Retina (tissue), 1 donor: ENCODE results near the gene ADAMTS2.

Experiments
- DNase-seq: peaks from one replicate; pipeline ENCODE4 v3.0.0-alpha.2; 2016

The ADAMTS2 gene

GRCh38 chr5:179243333-179243732 is 101.9 kb downstream of the ADAMTS2 start:
- no peak for DNase-seq

DNA sequence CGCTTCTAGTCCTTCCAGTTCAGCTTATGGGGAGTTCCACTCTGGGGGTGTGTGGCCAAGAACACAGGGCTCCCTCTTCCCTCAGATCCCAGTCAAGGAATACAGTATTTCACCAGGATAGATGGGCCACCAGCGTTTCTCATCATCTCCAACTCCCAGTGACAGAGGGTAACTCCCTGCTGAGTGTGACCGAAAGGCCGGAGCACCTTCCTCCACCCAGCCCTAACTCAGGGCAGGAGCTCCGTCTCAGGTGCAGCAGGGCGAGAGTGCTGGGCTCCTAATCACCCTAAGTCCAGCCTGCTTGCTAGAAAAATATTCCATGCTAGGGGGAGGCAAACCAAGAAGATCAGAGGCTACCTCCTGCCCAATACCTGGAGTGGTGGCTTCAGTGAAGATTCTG is 102.6 kb downstream of the ADAMTS2 start:
- no peak for DNase-seq

DNA sequence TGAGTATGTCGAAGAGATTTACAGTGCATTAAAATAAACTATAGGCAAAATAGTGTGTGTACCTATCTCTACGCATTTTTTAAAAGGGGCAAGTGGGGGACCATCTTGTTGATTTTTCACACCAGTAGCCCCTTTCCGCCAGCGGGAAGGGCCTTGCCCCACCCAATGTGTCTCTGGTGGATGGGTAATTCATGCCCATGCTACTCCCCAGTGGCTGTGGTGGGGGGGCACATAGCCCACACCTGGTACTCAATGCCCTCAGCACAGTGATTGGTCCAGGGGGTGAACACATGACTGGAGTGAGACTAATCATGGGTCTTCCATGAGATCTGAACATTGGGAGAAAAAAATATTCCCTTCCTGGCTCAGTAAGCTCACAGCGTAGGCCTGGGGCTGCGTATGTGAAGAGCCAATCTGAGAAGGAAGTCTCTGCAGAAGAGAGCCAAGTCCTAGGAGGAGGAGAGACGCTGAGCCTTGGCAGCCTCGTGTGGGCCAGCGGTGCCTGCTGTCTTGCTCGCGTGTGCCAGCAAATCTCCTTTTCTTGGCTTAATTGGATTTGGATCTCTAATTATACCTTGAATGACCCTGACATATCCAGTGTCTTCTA is 103.4 kb downstream of the ADAMTS2 start:
- DNase-seq = no peak

GRCh38 chr5:179241175-179241574 is 104.1 kb downstream of the ADAMTS2 start:
- no peak for DNase-seq

DNA sequence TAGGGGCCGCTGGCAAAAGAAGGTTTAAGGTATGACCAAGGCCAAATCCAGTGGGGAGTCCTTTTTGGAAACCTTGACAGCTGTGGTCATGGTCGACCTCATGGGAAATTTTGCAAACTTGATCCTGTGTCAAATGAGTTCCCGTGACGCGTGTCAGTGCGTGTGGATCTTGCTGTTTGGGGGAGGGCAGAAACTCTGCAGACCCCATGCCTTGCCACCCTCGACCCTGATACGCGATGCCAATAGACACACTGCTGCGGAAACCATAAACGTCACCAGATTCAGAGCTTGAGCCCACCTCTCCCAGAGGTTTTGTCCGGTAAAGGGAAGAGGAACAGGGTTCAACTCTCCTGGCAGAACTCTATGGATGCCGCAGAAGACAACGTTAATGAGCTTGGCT is 104.7 kb downstream of the ADAMTS2 start:
- no peak for DNase-seq

DNA sequence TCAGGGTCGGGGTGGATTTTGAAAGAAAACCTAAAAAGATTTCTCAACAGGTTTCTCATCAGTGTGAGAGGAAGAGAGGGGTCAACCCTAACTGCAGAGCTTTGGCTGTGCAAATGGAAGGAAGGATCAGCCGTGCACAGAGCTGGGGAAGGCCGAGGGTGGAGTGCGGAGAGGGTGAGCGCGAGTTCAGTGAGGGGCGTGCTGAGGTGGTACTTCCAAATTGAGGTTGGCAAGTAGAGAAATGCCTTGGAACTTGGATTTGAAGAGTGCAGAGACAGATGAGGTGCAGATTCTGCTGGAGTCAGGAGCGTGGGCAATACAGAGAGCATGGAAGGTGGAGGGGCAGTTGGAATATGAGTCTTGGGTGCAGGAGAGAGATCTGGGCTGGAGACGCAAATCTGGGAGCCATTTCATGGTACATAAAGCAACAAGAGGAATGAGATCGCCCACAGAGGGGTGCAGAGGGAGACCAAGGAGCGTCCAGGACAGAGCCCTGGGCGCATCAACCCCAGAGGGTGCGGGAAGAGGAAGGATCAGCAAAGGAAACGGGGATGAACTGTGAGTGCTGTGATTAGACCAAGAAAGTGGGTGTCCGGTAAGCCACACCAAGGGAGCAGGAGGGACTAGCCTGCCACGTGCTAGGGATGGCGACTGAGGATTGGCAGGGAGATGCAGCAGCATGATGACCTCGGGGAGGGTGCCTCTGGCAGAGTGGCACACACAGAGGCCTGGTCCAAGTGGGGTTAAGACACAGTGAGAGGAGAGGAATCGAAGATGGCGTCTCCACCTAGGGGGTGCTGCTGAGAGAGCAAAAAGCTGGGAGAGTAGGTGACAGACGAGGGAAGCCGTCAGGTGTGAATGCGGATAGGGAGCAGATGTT is 105.8 kb downstream of the ADAMTS2 start:
- no peak for DNase-seq

DNA sequence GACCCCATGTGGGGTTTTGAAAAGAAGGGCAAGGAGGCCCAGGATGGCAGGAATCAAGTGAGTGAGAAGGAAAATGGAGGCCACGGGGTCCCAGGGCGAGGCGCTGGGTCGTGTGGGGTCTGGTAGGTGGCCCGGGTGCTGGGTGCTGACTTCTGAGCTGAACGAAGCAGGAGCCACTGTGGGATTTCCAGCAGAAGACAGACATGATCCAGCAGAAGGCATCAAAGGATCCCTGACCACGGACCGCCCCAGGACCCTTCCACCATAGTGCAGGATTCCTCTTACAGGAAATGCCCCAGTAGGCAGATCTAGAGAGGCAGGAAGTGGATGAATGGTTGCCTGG is 106.7 kb downstream of the ADAMTS2 start:
- no peak for DNase-seq

DNA sequence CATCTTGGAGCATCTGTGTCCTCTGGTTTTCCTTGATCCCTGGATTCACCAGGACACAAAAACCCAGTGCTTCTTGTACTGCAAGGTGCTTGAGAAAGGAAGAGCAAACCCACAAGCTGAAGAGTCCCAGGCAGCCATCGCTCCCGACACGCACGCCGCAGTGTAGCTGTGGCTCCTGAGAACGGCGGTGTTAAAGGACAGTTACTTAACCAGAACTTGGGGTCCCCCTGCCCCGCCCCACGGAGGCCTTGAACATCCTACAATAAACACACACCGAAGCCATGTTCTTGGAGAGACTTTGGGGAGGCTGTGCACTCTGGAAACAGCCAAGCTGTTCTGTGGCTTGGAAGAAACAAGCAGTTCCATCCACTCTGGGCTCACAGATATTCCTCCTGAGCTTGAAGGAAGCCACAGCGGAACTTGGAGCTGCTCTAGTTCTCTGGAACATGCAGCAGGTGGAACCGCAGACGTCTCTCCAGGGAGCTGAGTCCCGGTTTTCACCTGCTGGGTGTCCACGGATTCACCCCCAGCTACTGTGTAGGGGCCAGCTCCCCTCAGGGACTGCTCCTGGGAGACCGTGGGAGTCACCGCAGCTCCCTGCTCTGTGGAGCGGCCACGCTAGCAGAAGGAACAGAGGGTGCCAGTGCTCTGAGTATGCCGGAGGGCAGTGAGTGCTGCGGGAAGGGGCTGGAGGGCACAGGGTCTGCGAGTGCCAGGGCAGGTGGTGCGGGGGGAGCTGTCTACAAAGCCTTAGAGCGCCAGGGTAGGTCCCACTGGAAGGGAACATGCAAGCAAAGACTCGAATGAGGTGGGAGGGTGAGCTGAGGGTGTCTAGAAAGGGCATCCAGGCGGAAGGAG is 107.3 kb downstream of the ADAMTS2 start:
- no peak for DNase-seq

- no peak for DNase-seq
Measured at GRCh38 chr5:179235416-179236400, 109.6 kb downstream of the ADAMTS2 start.

GRCh38 chr5:179234563-179235135 is 110.6 kb downstream of the ADAMTS2 start:
- no peak for DNase-seq

- DNase-seq = no peak
Measured at GRCh38 chr5:179233909-179234562, 111.2 kb downstream of the ADAMTS2 start.

- no peak for DNase-seq
Measured at GRCh38 chr5:179232091-179232735, 113.0 kb downstream of the ADAMTS2 start.

GRCh38 chr5:179231309-179231708 is 114.0 kb downstream of the ADAMTS2 start:
- DNase-seq = no peak

DNA sequence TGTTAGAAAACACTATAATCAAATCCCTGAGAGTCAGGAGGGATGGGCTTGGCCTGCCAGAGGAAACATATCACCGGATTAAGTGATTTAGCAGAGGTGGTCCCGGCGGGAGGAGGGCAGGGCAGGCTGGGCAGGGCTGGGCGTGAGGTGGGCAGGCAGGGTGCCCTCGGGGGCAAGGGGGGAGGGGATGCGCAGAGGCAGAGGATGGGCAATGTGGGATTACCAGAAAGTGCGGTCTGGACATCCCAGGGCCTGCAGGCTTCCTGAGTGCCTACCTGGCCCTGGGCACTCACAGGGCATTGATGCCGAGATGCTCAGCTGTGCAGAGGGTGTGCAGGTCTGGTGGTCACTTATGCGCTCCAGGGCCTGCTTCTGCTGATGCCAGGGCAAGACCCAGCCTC is 115.2 kb downstream of the ADAMTS2 start:
- DNase-seq = no peak

DNA sequence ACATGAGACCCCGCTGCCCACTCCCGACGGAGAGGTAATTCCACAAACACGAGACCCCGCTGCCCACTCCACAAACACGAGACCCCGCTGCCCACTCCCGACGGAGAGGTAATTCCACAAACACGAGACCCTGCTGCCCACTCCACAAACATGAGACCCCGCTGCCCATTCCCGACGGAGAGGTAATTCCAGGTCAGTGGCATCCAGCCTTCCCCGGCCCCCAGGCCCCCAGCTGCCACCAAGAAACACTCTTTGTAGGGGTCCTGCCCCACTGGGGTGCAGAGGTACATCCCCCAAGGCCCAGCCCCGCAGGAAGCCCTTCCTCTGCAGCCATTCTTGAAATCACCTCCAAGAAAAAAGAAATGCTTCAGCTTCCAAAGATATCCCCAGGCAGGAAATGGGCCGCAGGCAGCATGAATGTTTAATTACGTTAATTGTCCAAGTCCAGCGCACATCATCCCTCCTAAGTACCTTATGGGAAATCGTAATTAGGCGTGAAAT is 115.9 kb downstream of the ADAMTS2 start:
- no peak for DNase-seq

DNA sequence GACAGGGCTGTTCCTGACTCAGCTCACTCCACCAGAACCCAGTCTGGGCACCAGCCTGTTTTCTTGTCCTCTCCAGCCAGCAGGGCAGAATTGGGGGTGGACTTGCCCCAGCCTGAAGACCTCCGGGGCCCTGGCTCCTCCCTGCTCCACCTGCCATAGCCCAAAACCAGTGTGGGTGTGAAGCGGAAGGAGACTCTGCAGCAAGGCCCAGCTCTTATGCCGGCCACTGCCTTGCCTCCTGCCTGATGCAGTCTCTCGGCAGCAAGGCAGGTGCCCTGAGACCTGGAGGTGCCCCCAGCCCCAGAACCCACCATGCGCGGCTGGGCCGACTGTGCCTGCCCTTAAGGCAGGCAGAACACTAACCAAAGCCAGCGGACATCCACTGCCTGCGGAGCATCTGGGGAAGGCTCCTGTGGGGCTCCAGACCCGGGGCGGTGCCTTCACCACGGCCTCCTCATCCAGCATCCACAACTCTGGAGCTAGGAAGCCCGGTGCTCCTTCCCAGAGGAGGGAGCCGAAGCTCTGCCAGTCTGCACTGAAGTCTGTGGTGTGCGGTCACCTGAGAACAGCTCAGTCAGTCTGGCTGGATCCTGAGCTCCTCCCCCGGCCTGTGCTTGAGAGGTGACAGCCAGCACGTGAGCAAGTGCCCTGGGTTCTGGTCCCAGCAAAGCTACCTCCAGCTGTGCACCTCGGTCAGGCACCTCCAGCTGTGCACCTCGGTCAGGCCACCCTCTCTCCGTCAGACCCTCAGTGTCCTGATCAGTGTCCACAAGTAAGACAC is 116.7 kb downstream of the ADAMTS2 start:
- DNase-seq = no peak

GRCh38 chr5:179227580-179228311 is 117.5 kb downstream of the ADAMTS2 start:
- DNase-seq = peak; percentile 32

DNA sequence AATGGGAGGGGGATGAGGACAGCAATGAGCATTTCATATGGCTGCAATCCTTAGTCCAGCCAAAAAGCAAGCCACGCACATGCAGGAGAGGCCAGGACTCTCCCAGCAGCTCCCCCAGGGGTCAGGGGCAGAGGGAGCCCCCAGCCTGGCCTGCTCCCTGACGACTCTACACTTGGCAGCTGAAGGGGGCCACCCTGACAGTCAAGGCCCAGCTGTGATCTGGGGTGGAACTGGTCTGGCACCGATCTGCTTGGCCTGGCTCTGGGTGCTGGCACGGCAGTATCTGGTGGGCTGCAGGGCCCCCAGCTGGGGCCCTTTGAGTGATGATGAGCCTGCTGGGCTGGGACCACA is 118.1 kb downstream of the ADAMTS2 start:
- no peak for DNase-seq

DNA sequence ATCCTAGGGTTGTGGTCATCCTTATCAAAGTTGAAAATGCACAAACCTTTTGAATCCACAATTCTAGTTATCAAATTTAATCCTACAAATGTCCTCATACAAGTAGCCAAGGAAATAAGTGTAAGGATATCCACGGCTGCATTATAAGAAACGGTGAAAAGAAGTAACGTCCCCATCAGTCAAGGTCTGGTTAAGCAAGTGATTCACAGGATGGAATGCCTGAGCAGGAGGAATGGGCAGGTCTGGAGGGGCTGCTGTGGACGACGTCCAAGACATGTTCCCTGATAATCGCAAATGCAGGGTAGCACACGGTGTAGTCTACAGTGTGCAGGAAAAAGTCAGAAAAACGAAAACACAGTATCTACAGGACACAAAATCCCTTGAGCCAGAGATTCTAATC is 118.6 kb downstream of the ADAMTS2 start:
- DNase-seq = no peak
